GM19395 (cell line): ENCODE data around the gene NKAIN2.

Source experiments
- ATAC-seq: cut with Tn5 transposase; IDR thresholded peaks from one replicate; pipeline ENCODE4 v1.9.1; 2021; ENCODE audit warnings: mild to moderate bottlenecking, moderate library complexity; ENCODE audit not compliant: unreplicated experiment

The NKAIN2 gene

GRCh38 chr6:123803504-123804013 is at the start of gene NKAIN2:
TSS of gene NKAIN2 (plus strand) at chr6:123803865.
- peak; percentile 23 for ATAC-seq

- ATAC-seq = no peak
Observed at GRCh38 chr6:123759472-123759871, 44.2 kb upstream of the NKAIN2 start.

- ATAC-seq = no peak
Observed at GRCh38 chr6:123763904-123764303, 39.8 kb upstream of the NKAIN2 start.

- no peak for ATAC-seq
Observed at GRCh38 chr6:123764722-123765121, 38.9 kb upstream of the NKAIN2 start.

- ATAC-seq = no peak
Observed at GRCh38 chr6:123768921-123769320, 34.7 kb upstream of the NKAIN2 start.

- no peak for ATAC-seq
Observed at GRCh38 chr6:123769431-123769830, 34.2 kb upstream of the NKAIN2 start.

GRCh38 chr6:123770247-123770949 is 33.3 kb upstream of the NKAIN2 start:
- ATAC-seq = peak; percentile 58

GRCh38 chr6:123771126-123771525 is 32.5 kb upstream of the NKAIN2 start:
- no peak for ATAC-seq

- ATAC-seq = no peak
Observed at GRCh38 chr6:123777563-123777962, 26.1 kb upstream of the NKAIN2 start.

- ATAC-seq = no peak
Observed at GRCh38 chr6:123780021-123780420, 23.6 kb upstream of the NKAIN2 start.

- ATAC-seq = no peak
Observed at GRCh38 chr6:123784330-123784729, 19.3 kb upstream of the NKAIN2 start.

- ATAC-seq = no peak
Observed at GRCh38 chr6:123785039-123785438, 18.6 kb upstream of the NKAIN2 start.

- ATAC-seq = no peak
Observed at GRCh38 chr6:123788319-123788718, 15.3 kb upstream of the NKAIN2 start.

GRCh38 chr6:123794190-123794589 is 9.5 kb upstream of the NKAIN2 start:
- no peak for ATAC-seq

GRCh38 chr6:123794799-123795198 is 8.9 kb upstream of the NKAIN2 start:
- no peak for ATAC-seq

GRCh38 chr6:123801067-123801466 is 2.6 kb upstream of the NKAIN2 start:
- no peak for ATAC-seq

- ATAC-seq = peak; percentile 15
Observed at GRCh38 chr6:123802351-123802696, 1.3 kb upstream of the NKAIN2 start.

GRCh38 chr6:123802697-123803503 is 765 bp upstream of the NKAIN2 start:
- ATAC-seq = peak; percentile 97

- peak; percentile 6 for ATAC-seq
Observed at GRCh38 chr6:123804014-123804786, 535 bp downstream of the NKAIN2 start.

- no peak for ATAC-seq
Observed at GRCh38 chr6:123804787-123805540, 1.3 kb downstream of the NKAIN2 start.

GRCh38 chr6:123805921-123806320 is 2.3 kb downstream of the NKAIN2 start:
- ATAC-seq = no peak
